ENCODE measurements around the gene C11orf21.
"Not testable (repeated sequence)": the region's sequence is repeated elsewhere in the genome, so short reads cannot be mapped to it uniquely, and the experiment has no call there.

The C11orf21 gene

GRCh38 chr11:2301631-2302305 lies at the start of gene C11orf21, which contains the start of gene TSPAN32:
TSS of gene C11orf21 (minus strand) at chr11:2301918. CDS start at chr11:2301808, 110 bp downstream.
TSS of gene TSPAN32 (plus strand) at chr11:2302013. CDS start at chr11:2302150, 137 bp downstream.
- DNase-seq (ENCODE audit: low spot score), result peak; percentile 57

GRCh38 chr11:2348986-2349385 lies 47.3 kb upstream of the C11orf21 start:
- no peak for DNase-seq (ENCODE audit: low spot score)

GRCh38 chr11:2347308-2347830 lies 45.7 kb upstream of the C11orf21 start:
- DNase-seq (ENCODE audit: low spot score), result no peak

GRCh38 chr11:2346586-2347307 lies 45.0 kb upstream of the C11orf21 start:
- no peak for DNase-seq (ENCODE audit: low spot score)

GRCh38 chr11:2346014-2346413 lies 44.3 kb upstream of the C11orf21 start:
- no peak for DNase-seq (ENCODE audit: low spot score)

- no peak for DNase-seq (ENCODE audit: low spot score)
Measured at GRCh38 chr11:2345050-2345449, 43.3 kb upstream of the C11orf21 start.

- no peak for DNase-seq (ENCODE audit: low spot score)
Measured at GRCh38 chr11:2343502-2343901, 41.8 kb upstream of the C11orf21 start.

GRCh38 chr11:2342981-2343380 lies 41.3 kb upstream of the C11orf21 start:
- no peak for DNase-seq (ENCODE audit: low spot score)

GRCh38 chr11:2342557-2342956 lies 40.8 kb upstream of the C11orf21 start:
- DNase-seq (ENCODE audit: low spot score), result no peak

GRCh38 chr11:2338760-2339159 lies 37.0 kb upstream of the C11orf21 start:
- DNase-seq (ENCODE audit: low spot score), result not testable (repeated sequence)

GRCh38 chr11:2335286-2335685 lies 33.6 kb upstream of the C11orf21 start:
- DNase-seq (ENCODE audit: low spot score), result not testable (repeated sequence)

- DNase-seq (ENCODE audit: low spot score), result not testable (repeated sequence)
Measured at GRCh38 chr11:2333486-2334205, 31.9 kb upstream of the C11orf21 start.

- DNase-seq (ENCODE audit: low spot score), result not testable (repeated sequence)
Measured at GRCh38 chr11:2332569-2332968, 30.9 kb upstream of the C11orf21 start.

- no peak for DNase-seq (ENCODE audit: low spot score)
Measured at GRCh38 chr11:2331404-2331803, 29.7 kb upstream of the C11orf21 start.

GRCh38 chr11:2330696-2331095 lies 29.0 kb upstream of the C11orf21 start:
- DNase-seq (ENCODE audit: low spot score), result no peak

- no peak for DNase-seq (ENCODE audit: low spot score)
Measured at GRCh38 chr11:2329551-2329950, 27.8 kb upstream of the C11orf21 start.

- DNase-seq (ENCODE audit: low spot score), result no peak
Measured at GRCh38 chr11:2328656-2329354, 27.1 kb upstream of the C11orf21 start.

GRCh38 chr11:2328021-2328420 lies 26.3 kb upstream of the C11orf21 start:
- DNase-seq (ENCODE audit: low spot score), result no peak

- no peak for DNase-seq (ENCODE audit: low spot score)
Measured at GRCh38 chr11:2327032-2327431, 25.3 kb upstream of the C11orf21 start.

- no peak for DNase-seq (ENCODE audit: low spot score)
Measured at GRCh38 chr11:2325719-2326118, 24.0 kb upstream of the C11orf21 start.

- no peak for DNase-seq (ENCODE audit: low spot score)
Measured at GRCh38 chr11:2325123-2325522, 23.4 kb upstream of the C11orf21 start.

GRCh38 chr11:2321311-2321683 lies 19.6 kb upstream of the C11orf21 start:
- no peak for DNase-seq (ENCODE audit: low spot score)
